GM19351 (cell line): Measurements from ENCODE around the gene COPZ1.
"Not testable (repeated sequence)": the region's sequence is repeated elsewhere in the genome, so short reads cannot be mapped to it uniquely, and the experiment has no call there.

ENCODE experiments used
- ATAC-seq: cut with Tn5 transposase; IDR thresholded peaks from one replicate; pipeline ENCODE4 v1.9.1; 2021; ENCODE audit warnings: mild to moderate bottlenecking, moderate library complexity; ENCODE audit not compliant: unreplicated experiment

COPZ1 gene

GRCh38 chr12:54330442-54330841 is 5.5 kb downstream of the COPZ1 start:
- no peak for ATAC-seq

- ATAC-seq, result no peak
These were observed 6.5 kb downstream of the COPZ1 start for GRCh38 chr12:54331461-54331860.

DNA sequence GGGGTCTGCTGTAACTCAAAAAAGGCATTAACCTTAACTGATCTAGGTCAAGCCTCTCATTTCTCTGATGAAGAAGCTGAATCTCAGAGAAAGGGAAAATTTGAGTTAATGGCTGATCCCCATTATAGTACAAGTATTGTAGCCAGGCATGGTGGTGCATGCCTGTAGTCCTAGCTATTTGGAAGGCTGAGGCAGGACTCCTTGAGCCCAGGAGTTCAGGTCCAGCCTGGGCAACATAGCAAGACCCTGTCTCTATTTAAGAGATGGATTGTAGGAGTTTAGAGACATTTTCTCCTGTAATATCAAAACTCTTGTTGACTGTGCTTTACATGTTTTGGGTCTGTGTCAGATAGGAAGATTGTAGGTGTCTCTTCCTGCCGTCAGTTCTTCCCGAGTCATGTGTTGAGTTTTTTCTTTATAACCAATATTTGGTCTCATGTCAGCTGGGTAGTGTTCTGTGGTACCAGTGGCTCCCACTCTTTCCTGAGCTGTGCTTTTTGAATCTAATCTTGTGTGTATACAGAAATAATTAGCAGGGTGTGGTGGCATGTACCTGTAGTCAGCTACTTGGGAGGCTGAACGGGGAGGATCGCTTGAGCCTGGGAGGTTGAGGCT is 8.6 kb downstream of the COPZ1 start:
- no peak for ATAC-seq

DNA sequence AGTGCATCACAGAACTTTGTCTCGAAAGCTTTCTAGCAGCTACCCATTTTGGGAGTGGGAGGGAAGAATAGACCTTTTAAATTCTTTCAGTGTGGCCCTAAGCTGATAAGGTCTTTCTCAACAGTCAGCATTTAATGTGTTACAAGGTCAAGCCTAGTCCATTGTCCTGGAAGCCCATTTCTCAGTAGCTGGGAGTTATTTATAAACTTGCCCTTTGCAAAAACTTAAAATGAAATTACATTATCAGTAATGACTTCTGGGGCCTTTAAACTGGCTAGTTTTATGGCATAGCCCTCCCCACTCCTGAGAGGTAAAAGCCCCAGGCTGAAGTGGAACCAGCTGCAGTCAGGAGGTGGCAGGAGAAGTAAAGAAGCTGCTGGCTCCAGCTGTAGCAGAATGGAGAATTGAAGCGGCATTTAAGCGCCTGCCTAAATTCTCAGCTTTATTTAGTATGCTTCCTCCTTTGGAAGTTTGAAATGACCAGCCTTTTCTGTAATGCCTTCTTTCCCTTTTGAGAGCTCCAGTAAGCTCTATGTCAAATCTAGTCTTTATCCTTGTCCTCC is 12.4 kb downstream of the COPZ1 start:
- ATAC-seq, result no peak

DNA sequence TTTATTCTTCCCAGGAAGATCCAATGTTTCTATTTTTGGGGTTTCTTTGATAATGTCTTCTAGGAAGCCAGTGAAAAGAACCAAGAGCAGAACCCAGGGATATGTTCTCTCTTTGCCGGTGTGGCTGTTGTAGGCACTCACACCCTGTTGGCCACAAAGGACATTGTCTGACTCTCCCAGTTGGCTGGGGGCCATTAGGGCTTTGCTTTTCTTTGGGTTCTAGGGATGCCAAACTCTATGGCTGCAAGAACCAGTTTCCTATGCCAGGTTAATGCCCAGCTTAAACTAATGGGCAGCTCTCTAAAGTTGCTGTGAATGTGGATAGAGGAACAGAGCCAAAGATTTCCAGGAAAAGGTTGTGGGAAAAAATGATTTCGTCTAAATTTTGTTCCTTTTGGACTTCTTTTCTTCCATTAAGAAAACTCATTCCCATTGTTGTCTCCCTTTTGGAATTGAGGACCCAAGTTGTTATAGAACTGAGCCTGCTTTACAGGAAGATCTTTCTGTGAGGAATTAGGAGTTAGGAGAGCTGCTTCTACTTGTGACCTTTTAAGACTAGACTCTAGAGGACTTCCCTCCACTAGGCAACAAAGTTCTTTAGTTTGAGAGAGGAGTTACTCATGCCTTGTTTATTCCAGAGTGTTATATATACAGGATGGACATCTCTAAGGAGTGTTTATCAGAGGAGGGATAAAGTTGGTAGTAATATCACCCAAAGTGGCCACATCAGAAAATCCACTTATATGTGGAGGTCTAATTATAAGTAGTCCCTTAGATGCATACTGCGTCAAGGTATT is 13.1 kb downstream of the COPZ1 start:
- ATAC-seq, result no peak

DNA sequence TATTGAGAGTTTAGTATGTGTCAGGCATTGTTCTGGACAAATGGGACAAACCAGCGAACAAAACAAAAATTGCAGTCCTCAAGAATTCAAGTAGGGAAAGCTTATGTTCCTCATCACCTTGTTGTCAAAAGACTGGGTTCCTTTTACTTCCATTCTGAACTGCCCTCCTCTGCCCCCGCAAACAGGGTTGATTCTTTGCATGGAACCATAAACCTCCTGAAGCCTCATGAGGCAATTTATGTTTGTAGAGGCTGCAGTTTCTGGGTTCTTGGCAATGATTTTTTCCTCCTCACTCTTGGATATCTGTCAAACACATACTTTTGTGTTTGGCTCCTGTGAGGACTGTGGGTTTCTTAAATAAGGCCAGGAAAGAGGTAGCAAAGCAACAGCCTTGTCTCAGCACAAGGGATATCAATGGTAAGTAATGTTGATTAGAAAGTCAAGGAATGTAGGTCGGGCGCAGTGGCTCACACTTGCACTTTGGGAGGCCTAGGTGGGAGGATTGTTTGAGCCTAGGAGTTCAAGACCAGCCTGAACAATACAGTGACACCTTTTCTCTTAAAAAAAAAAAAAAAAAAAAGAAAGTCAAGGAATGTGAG is 13.9 kb downstream of the COPZ1 start:
- ATAC-seq, result no peak

DNA sequence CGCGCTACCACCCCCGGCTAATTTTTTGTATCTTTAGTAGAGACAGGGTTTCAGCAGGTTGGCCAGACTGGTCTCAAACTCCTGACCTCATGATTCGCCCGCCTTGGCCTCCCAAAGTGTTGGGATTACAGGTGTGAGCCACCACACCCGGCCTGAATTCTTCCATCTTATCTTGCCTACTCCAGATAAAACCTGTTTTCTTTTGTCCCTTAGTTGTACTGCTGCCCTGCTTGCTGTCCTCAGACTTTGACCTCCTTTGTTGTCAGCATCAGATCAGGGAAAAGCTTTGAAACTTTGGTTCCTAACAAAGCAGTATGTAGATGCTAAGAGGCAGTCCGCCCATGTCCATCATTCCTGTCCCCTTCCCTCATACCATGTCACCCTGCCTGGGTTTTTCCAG is 15.9 kb downstream of the COPZ1 start:
- ATAC-seq, result no peak

GRCh38 chr12:54341378-54342300 is 16.7 kb downstream of the COPZ1 start:
- no peak for ATAC-seq

GRCh38 chr12:54349036-54349435 is 24.1 kb downstream of the COPZ1 start:
- no peak for ATAC-seq

DNA sequence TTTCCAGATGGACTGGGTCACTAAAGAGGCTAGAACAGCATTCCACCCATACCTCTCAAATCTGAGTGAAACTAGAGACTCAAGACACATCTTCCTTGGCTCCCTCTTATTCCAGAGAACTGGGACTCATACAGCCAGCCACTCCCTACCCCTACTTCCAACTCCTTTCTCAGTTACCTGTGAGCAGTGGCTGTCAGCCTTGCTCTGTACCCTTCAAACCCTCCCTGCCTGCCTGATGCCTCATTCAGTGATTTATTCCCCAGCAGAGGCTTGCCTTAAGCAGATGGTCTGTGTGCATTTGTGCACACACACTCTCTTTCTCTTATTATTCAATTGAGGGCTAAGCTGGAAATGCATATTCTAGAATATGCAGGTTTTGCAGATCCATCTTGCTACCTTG is 24.7 kb downstream of the COPZ1 start:
- no peak for ATAC-seq

- ATAC-seq, result no peak
These were observed 25.8 kb downstream of the COPZ1 start for GRCh38 chr12:54350743-54351142.

DNA sequence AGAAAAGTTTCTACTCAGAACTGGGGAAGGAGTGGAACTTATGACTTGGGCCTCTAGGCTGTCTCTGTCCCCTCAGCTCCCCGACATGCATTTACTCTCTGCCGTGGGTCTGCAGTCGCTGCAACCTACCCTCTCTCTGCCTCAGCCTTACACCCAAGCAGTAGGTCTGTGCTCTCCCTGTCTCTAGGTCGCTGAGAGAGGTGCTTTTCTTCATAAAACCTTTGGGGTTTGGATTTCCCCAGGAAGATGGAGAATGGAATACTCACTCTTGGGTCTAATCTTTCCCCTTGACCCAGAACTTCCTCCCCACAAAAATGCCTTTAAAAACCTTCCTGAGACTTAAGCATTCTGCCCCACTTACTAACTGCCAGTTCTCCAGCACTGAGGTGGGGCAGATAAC is 26.4 kb downstream of the COPZ1 start:
- ATAC-seq, result no peak

DNA sequence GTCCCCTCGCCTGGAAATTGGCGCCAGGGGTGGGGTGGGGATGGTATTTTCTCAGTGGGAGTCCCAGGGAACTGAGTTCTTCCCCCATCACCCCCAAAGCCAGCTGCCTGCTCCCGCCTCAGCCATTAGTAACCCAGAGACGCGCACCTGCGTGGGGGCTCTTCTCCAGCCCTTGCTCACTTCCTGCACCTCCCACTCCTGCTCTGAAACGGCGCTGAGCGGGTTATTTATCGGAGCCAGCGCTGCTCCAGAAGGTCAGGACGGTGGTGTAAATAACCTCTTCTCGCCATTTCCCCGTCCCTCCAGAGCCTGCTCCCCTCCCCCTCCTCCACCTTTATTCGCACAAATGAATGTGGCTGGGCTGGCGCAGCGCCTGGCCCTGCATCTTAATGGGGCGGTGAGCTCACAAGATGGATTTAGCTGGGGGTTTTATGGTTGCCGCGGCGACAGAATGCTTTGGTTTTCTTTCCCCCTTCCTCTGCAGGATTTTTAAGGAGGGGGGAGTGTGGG is 27.1 kb downstream of the COPZ1 start:
- no peak for ATAC-seq

GRCh38 chr12:54352891-54353874 is 28.3 kb downstream of the COPZ1 start:
- ATAC-seq, result no peak

DNA sequence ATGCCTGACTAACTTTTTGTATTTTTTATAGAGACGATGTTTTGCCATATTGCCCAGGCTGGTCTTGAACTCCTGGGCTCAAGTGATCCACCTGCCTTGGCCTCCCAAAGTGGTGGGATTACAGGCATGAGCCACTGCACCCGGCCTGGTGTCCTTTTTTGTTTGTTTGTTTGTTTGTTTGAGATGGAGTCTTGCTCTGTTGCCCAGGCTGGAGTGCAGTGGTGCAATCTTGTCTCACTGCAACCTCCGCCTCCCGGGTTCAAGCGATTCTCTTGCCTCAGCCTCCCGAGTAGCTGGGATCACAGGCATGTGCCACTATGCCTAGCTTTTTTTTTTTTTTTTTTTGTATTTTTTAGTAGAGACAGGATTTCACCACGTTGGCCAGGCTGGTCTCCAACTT is 29.3 kb downstream of the COPZ1 start:
- ATAC-seq, result not testable (repeated sequence)

DNA sequence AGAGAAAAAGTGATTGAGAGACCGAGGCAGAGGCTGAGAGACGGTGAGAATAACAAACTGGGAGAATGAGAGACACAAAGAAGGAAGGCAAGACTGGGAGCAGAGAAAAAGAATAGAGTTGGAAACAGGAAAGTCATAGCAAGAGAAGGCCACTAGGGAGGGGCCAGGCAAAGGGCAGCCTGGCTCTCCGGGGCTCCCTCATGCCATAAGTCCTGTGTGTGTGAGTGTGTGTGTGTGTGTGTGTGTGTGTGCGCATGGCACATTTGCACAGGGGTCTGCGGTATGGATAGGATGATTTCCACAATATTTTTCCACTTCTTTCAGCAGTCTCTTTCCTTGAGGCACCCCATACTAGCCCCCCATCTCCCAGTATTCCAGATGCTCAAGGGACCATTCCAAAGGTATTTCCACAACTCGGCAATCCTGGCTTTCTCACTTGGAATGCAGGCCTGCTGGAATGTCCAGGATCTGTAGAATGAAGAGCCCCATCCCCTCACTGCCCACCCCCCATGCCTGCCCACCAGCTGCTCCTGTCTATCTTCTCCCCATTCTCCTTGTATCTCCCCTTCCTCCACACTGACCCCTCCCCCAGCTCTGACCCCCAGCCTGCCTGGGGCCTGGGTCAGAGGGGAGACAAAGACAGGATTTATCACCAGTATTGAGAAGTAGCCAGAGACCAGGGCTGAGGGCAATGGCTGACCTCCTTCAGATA is 30.3 kb downstream of the COPZ1 start:
- no peak for ATAC-seq

DNA sequence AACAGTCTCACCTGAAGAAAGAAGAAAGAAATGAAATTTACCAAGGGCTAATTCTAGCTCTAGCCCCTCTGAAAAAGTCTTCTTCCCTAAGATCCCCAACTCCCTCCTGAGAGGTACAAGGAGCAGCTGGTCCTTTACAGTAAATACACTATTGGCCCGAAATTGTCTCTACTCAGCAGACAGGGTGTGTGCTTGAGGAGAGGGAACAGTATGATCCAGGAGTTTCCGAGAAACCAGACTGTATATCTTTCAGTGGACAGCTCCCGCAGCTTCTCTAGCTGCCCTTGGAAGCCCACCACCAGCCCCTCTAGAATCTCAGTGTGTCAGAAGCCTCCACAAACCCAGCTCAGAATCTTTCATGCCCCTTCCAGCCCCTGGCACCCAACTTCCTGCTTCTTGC is 31.3 kb downstream of the COPZ1 start:
- no peak for ATAC-seq

- no peak for ATAC-seq
These were observed 32.0 kb downstream of the COPZ1 start for GRCh38 chr12:54356951-54357356.
